ENCODE data around the gene PMFBP1. TPM values are rescaled to one million over a fixed set of nuclear protein-coding genes. Genes with fewer than 3 reads are reported as not detected.
"Not testable (repeated sequence)": the region's sequence is repeated elsewhere in the genome, so short reads cannot be mapped to it uniquely, and the experiment has no call there.

PMFBP1 gene
- total and polyA plus RNA-seq, 5 experiments from 2014 or later: 0.13 to 2.0 (median 0.97) TPM; not detected in 1

DNA sequence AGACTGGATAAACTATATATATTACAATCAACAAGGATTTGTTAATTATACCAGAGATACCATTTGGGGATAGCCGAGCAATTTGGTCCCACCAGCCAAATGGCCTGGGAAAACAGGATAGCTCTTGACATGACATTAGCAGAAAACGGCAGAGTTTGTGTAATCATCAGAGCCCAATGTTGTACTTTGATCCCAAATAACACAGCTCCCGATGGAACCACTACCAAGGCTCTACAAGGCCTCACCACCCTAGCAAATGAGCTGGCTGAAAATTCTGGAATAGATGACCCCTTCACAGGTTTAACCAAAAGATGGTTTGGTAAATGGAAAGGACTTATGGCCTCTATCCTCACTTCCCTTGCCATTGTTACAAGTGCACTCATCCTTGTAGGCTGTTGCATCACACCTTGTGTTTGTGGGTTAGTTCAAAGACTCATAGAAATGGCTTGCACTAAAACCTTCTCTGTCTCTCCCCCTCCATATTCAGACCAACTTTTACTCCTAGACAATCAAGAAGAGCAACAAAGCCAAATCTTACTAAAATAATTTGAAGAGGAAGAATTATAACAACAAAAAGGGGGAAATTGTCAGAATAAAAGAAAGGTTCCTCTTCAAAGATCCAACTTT lies 88.1 kb downstream of the PMFBP1 start:
- ATAC-seq: no peak
- no peak for DNase-seq
- peaks cover 0 to 5% (median 1%) of the 10 kb centered on the region in 4 donors for H3K4me1 Mint-ChIP-seq
- POLR2A ChIA-PET: interaction anchor here (0.9 kb wide), 1 partner anchor 10 kb away, joined by 4 read pairs; the partner anchor contains the start of genes DHX38 and TXNL4B
- H3K36me3 Mint-ChIP-seq: peaks cover 7 to 49% (median 28%) of the 10 kb centered on the region in 3 donors
- H3K9me3 Mint-ChIP-seq: peaks cover 0 to 11% (median 3%) of the 10 kb centered on the region in 9 donors
- H3K27ac Mint-ChIP-seq: peak overlapping the region in 2 of 10 donors; percentile 53 to 54
- H3K4me3 Mint-ChIP-seq: peak overlapping the region in 1 of 10 donors; percentile 6
- H3K27me3 Mint-ChIP-seq: no peaks in the 10 kb centered on the region

DNA sequence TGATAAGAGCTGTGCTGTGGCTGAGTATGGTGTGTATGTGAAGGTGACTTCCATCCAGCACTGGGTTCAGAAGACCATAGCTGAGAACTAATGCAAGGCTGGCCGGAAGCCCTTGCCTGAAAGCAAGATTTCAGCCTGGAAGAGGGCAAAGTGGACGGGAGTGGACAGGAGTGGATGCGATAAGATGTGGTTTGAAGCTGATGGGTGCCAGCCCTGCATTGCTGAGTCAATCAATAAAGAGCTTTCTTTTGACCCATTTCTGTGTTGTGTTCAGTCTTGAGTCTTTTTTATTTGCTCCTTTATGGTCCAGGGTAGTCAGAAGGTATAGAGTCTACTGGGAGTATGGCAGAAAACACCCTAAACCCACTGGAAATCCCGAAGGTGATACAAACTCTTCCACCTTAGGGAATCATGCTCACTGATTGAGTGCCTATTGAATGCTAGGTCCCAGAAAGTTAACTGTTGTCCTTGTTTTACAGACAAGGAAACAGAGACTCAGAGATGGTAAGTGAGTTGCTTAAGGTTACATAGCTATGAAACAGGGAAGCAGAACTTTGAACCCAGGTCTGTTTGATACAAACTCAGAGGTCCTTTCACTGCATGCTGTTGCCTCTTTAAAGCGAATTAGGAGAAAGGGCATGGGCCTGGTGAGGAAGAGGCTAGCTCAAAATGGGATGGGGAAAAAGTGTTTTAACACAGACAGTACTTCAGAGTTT lies 94.8 kb downstream of the PMFBP1 start:
- H3K36me3 Mint-ChIP-seq: peaks cover 0 to 11% (median 9%) of the 10 kb centered on the region in 3 donors
- H3K9me3 Mint-ChIP-seq, H3K27ac Mint-ChIP-seq, ATAC-seq, H3K4me3 Mint-ChIP-seq, POLR2A ChIA-PET, H3K27me3 Mint-ChIP-seq, H3K4me1 Mint-ChIP-seq, DNase-seq: not testable (repeated sequence)

DNA sequence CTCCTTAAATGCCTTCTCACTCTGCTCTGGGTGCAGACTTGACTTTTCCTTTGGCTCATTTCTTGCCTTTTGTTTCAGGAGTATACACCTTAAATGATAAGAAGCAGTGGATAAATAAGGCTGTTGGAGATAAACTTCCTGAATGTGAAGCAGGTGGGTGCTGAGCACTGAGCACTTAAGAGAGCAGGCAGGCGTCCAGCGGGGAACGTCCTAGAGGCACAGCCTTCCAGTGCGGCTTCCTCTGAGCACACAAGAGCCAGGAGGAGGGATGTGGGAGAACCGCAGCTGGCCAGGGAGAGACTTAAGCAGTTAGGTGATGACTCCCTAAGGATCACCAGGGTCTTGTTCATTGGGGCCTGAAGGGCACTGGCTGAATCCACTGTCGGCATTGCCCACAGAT lies 96.9 kb downstream of the PMFBP1 start:
- POLR2A ChIA-PET, H3K4me3 Mint-ChIP-seq, H3K27ac Mint-ChIP-seq, DNase-seq, H3K27me3 Mint-ChIP-seq, ATAC-seq, H3K4me1 Mint-ChIP-seq, H3K9me3 Mint-ChIP-seq: not testable (repeated sequence)
- peaks cover 0 to 11% (median 9%) of the 10 kb centered on the region in 3 donors for H3K36me3 Mint-ChIP-seq

DNA sequence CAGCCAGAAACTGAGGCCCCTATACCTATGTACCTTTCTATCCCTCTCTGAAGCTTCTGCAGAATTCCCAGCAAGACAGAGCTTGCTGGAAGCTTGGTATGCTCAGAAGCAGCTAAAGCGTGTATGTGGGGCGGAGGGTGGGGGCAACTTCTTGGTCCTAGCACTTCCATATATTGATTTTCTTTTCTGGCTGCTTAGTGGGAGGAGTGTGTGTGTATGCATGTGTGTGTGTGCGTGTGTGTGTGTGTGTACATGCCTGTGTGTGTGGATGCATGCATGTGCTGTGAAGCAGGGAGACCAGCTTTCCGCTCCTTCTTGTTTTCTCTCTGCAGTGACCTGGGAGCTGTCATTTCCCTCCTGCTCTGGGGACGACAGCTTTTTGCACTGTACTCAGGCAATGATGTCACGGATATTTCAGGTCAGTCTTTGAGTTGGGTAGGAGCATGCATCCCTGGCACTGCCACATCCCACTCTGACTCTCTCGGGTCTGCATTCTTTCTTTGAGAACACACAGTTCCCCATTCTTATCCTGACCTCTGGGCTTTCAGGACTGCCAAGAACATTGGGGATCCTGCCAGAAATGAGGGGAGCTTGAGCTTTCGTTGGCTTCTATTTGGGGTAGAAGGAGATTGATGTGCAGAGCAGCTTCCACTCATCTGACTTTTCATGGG lies 98.3 kb downstream of the PMFBP1 start:
- Mint-ChIP-seq H3K4me1 (no peaks in the 10 kb centered on the region), H3K27me3 (no peaks in the 10 kb centered on the region), H3K27ac (no peak overlapping the region), H3K4me3 (no peak overlapping the region), H3K9me3 (no peaks in the 10 kb centered on the region), H3K36me3 (peaks cover 0 to 10% (median 9%) of the 10 kb centered on the region in 3 donors)
- ATAC-seq: no peak
- no peak for DNase-seq
- POLR2A ChIA-PET: no interaction called here

DNA sequence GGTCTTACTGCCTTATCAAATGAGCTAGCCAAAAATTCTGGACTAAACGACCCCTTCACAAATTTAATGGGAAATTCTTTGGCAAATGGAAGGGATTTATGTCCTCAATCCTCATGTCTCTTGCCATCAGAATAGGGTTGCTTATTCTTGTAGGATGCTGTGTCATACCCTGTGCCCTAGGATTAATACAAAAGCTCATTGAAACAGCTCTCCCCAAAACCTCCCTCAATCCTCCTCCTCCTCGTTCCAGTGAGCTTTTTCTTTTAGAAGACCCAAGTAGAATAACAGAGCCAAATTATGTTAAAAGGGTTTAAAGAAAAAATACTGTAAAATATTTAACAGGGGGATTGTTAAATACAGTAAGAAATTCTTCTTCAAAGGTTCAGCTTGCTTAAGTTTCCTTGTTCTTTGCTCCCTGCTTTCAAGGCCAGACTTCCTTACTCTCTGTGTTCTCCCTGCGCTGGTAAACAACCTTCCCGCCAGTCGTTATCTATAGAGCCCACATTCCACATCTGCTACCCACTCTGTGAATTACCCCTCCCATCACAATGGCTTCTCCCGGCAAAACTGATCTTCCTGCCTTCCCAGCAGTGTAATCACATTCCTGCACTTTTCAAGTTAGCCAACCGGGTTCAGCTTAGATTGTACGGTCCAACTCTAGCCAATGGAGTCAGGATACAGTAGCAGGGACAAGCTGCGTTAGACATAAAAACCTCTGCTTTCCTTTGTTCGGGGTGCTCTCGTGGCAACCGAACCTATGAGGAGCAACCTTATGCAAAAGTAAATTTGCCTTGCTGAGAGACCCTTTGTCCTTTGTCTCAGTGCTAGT lies 99.2 kb downstream of the PMFBP1 start:
- POLR2A ChIA-PET: no interaction called here
- Mint-ChIP-seq H3K36me3 (peaks cover 0 to 4% (median 2%) of the 10 kb centered on the region in 3 donors), H3K27me3 (no peaks in the 10 kb centered on the region), H3K4me1 (no peaks in the 10 kb centered on the region), H3K9me3 (no peaks in the 10 kb centered on the region), H3K27ac (no peak overlapping the region), H3K4me3 (no peak overlapping the region)
- DNase-seq (no peak), ATAC-seq (no peak)

Other genes starting within 250 kb of the PMFBP1 start
- gene PKD1L3, start 171.8 kb downstream of the PMFBP1 start, total RNA-seq: not detected
- not detected for gene PKD1L3, start 171.8 kb downstream of the PMFBP1 start, polyA plus RNA-seq
- gene DHODH, start 163.4 kb downstream of the PMFBP1 start, total RNA-seq: 10 to 100 TPM; 14.6 to 14.8 TPM
- 10 to 100 TPM in 2 of 3 donors, 1 to 10 TPM in 1; 9.9 to 14.8 (median 12.5) TPM for gene DHODH, start 163.4 kb downstream of the PMFBP1 start, polyA plus RNA-seq
- gene HP, start 117.7 kb downstream of the PMFBP1 start, total RNA-seq: under 1 TPM in 1 of 2 experiments, not detected in 1; 0.22 TPM
- under 1 TPM in 1 of 3 donors, not detected in 2; 0.26 TPM for gene HP, start 117.7 kb downstream of the PMFBP1 start, polyA plus RNA-seq
- gene HPR, start 108.9 kb downstream of the PMFBP1 start, total RNA-seq: not detected
- gene HPR, start 108.9 kb downstream of the PMFBP1 start, polyA plus RNA-seq: not detected
- gene TXNL4B, start 78.5 kb downstream of the PMFBP1 start, total RNA-seq: 10 to 100 TPM; 18.7 to 20.3 TPM
- gene TXNL4B, start 78.5 kb downstream of the PMFBP1 start, polyA plus RNA-seq: 10 to 100 TPM; 12.0 to 17.5 (median 15.7) TPM
- gene DHX38, start 78.3 kb downstream of the PMFBP1 start, total RNA-seq: 100 to 1,000 TPM; 112 to 120 TPM
- gene DHX38, start 78.3 kb downstream of the PMFBP1 start, polyA plus RNA-seq: 10 to 100 TPM; 16.8 to 36.9 (median 25.9) TPM

Measured in naive thymus-derived CD8-positive, alpha-beta T cell (primary cell).